Subcutaneous preadipocyte (primary cell): ENCODE data around the gene EIF3B. TPM values are rescaled to one million over a fixed set of nuclear protein-coding genes. Genes with fewer than 3 reads are reported as not detected.

ENCODE experiments used
- small RNA-seq: library from RNA; depleted of rRNA; stranded (forward); fragments of <200 nt; gene quantifications from one replicate; pipeline ENCODE3, GENCODE V24; 2012
- total RNA-seq: library from RNA; depleted of rRNA; stranded (reverse); fragments of >200 nt; gene quantifications from 2 replicates; pipeline ENCODE4 v1.2.3, GENCODE V29; 2012

EIF3B gene
- 191 and 238 TPM in 2 replicates for total RNA-seq

DNA sequence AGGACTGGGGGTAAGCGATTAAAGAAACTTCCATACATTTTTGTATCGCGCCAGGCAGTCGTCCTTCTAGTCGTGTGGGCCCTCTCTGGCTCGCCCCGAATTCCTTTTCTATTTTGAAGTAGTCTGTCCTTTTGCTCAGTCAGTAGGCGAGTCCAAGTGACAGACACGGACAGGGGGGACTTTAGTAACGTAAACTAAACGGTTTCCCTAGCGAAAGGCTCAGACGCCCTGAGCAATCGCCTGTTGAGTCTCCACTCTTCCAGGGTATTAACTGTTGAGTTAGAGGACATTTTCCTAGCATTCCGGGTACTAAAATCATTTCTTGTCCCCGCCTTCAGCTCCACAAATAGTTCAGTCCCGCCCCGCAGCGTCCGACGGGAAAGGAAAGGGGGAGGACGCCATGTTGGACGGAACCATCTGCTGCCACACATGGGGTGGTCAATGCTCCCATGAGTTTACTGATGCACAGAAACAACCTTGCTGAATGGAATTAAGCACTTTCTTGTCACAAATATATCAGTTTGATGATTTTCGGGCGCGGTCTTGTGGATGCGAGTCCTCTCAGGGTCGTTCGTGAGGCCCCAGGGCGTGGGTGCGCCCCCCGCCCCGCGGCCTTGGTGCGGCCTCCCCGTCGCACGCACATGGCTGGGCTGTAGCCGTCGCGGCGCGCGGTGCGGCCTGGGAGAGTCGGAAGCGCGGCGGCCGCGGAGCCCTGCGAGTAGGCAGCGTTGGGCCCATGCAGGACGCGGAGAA is at the start of gene EIF3B:
TSS of gene EIF3B (plus strand) at position 642 of the 753 bp plus-strand sequence. CDS start at position 737, 95 bp downstream.

DNA sequence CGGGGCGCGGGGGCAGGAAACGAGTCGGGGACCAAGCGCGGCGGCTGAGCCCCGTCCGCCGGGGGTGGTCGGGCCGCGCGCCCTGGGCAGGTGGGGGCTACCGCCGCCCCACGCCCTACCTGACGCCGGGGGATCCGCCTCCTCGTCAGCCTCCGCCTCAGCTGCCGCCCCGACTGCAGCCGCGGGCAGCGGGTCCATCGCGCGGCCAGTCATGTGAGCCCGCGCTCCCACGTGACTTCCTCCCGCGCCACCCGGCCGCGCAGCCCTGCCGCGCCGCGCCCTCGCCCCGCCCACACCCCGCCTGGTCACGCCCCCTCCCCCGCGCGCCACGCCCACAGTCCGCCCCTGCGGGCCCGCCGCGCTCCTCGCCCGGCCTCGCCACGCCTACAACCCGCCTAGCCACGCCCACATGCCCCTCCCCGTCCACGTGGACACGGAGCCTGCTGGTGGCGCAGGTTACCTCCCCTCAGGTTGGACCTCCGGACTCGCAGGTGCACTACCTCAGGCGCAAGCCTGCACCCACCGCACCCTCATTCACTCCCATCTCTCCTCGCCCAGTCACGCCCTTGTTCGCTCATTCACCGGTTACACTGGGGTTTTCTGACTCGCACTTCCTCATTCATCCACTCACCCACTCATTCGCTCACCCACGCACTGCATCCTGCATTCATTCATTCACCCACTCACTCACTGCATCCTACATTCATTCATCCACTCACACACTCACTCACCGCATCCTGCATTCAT is 40.2 kb upstream of the EIF3B start, which contains the start of gene SNX8:
TSS of gene SNX8 (minus strand) at position 233 of the 747 bp plus-strand sequence. CDS start at position 213, 20 bp downstream.

DNA sequence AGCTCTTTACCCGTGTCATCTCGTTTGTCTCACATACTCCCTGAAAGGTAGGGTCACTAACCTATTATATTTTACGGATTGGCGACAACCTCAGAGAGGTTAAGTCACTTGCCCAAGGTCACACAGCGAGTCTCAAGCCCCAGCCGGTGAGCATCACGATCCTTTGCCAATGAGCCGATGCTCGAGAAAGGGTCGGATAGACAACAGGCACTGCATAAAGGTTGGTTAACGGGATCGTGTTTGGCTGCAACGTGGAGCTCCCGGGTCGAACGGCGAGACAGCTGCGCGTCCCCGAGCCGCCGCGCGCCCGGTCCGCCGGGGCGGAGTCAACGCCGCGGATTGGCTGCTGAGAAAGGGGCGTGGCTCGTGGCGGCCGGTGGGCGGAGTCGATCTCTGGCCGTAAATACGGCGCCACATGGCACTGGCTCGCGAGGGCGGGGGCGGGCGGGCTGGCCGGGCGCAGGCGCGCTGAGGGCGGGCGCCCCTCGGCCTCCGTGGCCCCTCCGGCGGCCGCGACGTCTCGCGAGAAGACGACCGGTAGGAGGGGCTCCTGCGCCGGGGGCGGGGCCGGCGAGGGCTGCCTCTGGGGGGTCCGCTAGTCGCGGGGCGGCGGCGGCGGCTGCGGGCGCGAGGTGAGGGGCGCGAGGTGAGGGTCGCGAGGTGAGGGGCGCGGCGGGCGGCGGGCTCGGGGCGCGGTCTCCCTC is 48.5 kb downstream of the EIF3B start, which contains the start of gene CHST12:
TSS of gene CHST12 (plus strand) at position 598 of the 704 bp plus-strand sequence. CDS start 29,029 bp downstream, outside the sequence.

Small RNA genes lying within 50 kb of the gene (small RNA-seq; reads per million reads assigned to genes)
- gene AC004840.2: not detected

Other genes starting within 250 kb of the EIF3B start
- gene MAD1L1, start 121.9 kb upstream of the EIF3B start, total RNA-seq: 35.6 and 44.4 TPM in 2 replicates
- 15.8 and 17.4 TPM in 2 replicates for gene MRM2, start 112.6 kb upstream of the EIF3B start, total RNA-seq
- gene NUDT1, start 112.6 kb upstream of the EIF3B start, total RNA-seq: 26.6 and 36.0 TPM in 2 replicates
- gene SNX8, start 40.4 kb upstream of the EIF3B start, total RNA-seq: 17.3 and 23.7 TPM in 2 replicates
- 1.8 and 2.7 TPM in 2 replicates for gene CHST12, start 48.8 kb downstream of the EIF3B start, total RNA-seq
- not detected in 2 replicates for gene GRIFIN, start 121.6 kb downstream of the EIF3B start, total RNA-seq
- gene LFNG, start 164.9 kb downstream of the EIF3B start, total RNA-seq: 1.1 and 3.7 TPM in 2 replicates
- 26.8 and 30.5 TPM in 2 replicates for gene BRAT1, start 200.7 kb downstream of the EIF3B start, total RNA-seq
- 9.2 and 11.7 TPM in 2 replicates for gene IQCE, start 204.2 kb downstream of the EIF3B start, total RNA-seq